Measurements from ENCODE around the gene NGF.

The NGF gene

GRCh38 chr1:115242543-115242942 lies 95.5 kb downstream of the NGF start:
- TF ChIP-seq CTCF (IDR thresholded peaks at IDR 0.05; ENCODE audit: borderline replicate concordance, extremely low read depth, low read length, poor library complexity, severe bottlenecking) (no peak), EZH2 (IDR thresholded peaks at IDR 0.05; ENCODE audit: borderline replicate concordance, low read depth, low read length, severe bottlenecking) (no peak)
- H3K36me3 ChIP-seq (ENCODE audit: insufficient read depth, low read length), result no peaks in the 10 kb centered on the region
- H3K4me3 ChIP-seq (ENCODE audit: low read depth in 1 of 2, low read length in 2 of 2), result no peak overlapping the region
- H4K20me1 ChIP-seq (ENCODE audit: insufficient read depth, low read length), result no peaks in the 10 kb centered on the region
- no peaks in the 10 kb centered on the region for H3K9me3 ChIP-seq (ENCODE audit: insufficient read depth, low read length, severe bottlenecking)
- H3K4me2 ChIP-seq (ENCODE audit: insufficient read depth, low read length), result no peak overlapping the region
- no peak for ATAC-seq (ENCODE audit: insufficient read depth, low read depth)
- no peak overlapping the region for H3K9ac ChIP-seq (ENCODE audit: low read depth, low read length)
- no peaks in the 10 kb centered on the region for H3K79me2 ChIP-seq (ENCODE audit: insufficient read depth, low read length)
- no peak for DNase-seq
- no peaks in the 10 kb centered on the region for H3K4me1 ChIP-seq (ENCODE audit: insufficient read depth, low read length)
- no peak overlapping the region for H3K27ac ChIP-seq (ENCODE audit: low read length)
- H3K27me3 ChIP-seq (ENCODE audit: insufficient read depth, low read length, poor library complexity), result no peaks in the 10 kb centered on the region
- H2AFZ ChIP-seq (ENCODE audit: low read depth, low read length), result no peak overlapping the region

GRCh38 chr1:115241309-115241708 lies 96.7 kb downstream of the NGF start:
- Histone ChIP-seq H3K9ac (ENCODE audit: low read depth, low read length) (no peak overlapping the region), H3K36me3 (ENCODE audit: insufficient read depth, low read length) (no peaks in the 10 kb centered on the region), H4K20me1 (ENCODE audit: insufficient read depth, low read length) (no peaks in the 10 kb centered on the region), H3K9me3 (ENCODE audit: insufficient read depth, low read length, severe bottlenecking) (no peaks in the 10 kb centered on the region), H3K4me1 (ENCODE audit: insufficient read depth, low read length) (no peaks in the 10 kb centered on the region), H3K27ac (ENCODE audit: low read length) (no peak overlapping the region), H3K4me3 (ENCODE audit: low read depth in 1 of 2, low read length in 2 of 2) (no peak overlapping the region), H3K79me2 (ENCODE audit: insufficient read depth, low read length) (no peaks in the 10 kb centered on the region), H3K27me3 (ENCODE audit: insufficient read depth, low read length, poor library complexity) (no peaks in the 10 kb centered on the region), H3K4me2 (ENCODE audit: insufficient read depth, low read length) (no peak overlapping the region), H2AFZ (ENCODE audit: low read depth, low read length) (no peak overlapping the region)
- TF ChIP-seq CTCF (IDR thresholded peaks at IDR 0.05; ENCODE audit: borderline replicate concordance, extremely low read depth, low read length, poor library complexity, severe bottlenecking), result no peak
- no peak for TF ChIP-seq EZH2 (IDR thresholded peaks at IDR 0.05; ENCODE audit: borderline replicate concordance, low read depth, low read length, severe bottlenecking)
- ATAC-seq (ENCODE audit: insufficient read depth, low read depth) (no peak), DNase-seq (no peak)

GRCh38 chr1:115240297-115240696 lies 97.8 kb downstream of the NGF start:
- no peak overlapping the region for H2AFZ ChIP-seq (ENCODE audit: low read depth, low read length)
- H3K27ac ChIP-seq (ENCODE audit: low read length), result no peak overlapping the region
- H3K4me2 ChIP-seq (ENCODE audit: insufficient read depth, low read length), result no peak overlapping the region
- no peaks in the 10 kb centered on the region for H3K9me3 ChIP-seq (ENCODE audit: insufficient read depth, low read length, severe bottlenecking)
- TF ChIP-seq EZH2 (IDR thresholded peaks at IDR 0.05; ENCODE audit: borderline replicate concordance, low read depth, low read length, severe bottlenecking), result no peak
- no peaks in the 10 kb centered on the region for H3K79me2 ChIP-seq (ENCODE audit: insufficient read depth, low read length)
- no peak overlapping the region for H3K4me3 ChIP-seq (ENCODE audit: low read depth in 1 of 2, low read length in 2 of 2)
- ATAC-seq (ENCODE audit: insufficient read depth, low read depth) (no peak), DNase-seq (no peak)
- no peaks in the 10 kb centered on the region for H4K20me1 ChIP-seq (ENCODE audit: insufficient read depth, low read length)
- H3K9ac ChIP-seq (ENCODE audit: low read depth, low read length), result no peak overlapping the region
- H3K4me1 ChIP-seq (ENCODE audit: insufficient read depth, low read length), result no peaks in the 10 kb centered on the region
- no peaks in the 10 kb centered on the region for H3K36me3 ChIP-seq (ENCODE audit: insufficient read depth, low read length)
- no peaks in the 10 kb centered on the region for H3K27me3 ChIP-seq (ENCODE audit: insufficient read depth, low read length, poor library complexity)

- Histone ChIP-seq H3K4me2 (ENCODE audit: insufficient read depth, low read length) (no peak overlapping the region), H3K4me1 (ENCODE audit: insufficient read depth, low read length) (no peaks in the 10 kb centered on the region), H4K20me1 (ENCODE audit: insufficient read depth, low read length) (no peaks in the 10 kb centered on the region), H3K4me3 (ENCODE audit: low read depth in 1 of 2, low read length in 2 of 2) (no peak overlapping the region), H3K27ac (ENCODE audit: low read length) (no peak overlapping the region), H3K79me2 (ENCODE audit: insufficient read depth, low read length) (no peaks in the 10 kb centered on the region), H2AFZ (ENCODE audit: low read depth, low read length) (no peak overlapping the region), H3K36me3 (ENCODE audit: insufficient read depth, low read length) (no peaks in the 10 kb centered on the region), H3K9me3 (ENCODE audit: insufficient read depth, low read length, severe bottlenecking) (no peaks in the 10 kb centered on the region), H3K27me3 (ENCODE audit: insufficient read depth, low read length, poor library complexity) (no peaks in the 10 kb centered on the region), H3K9ac (ENCODE audit: low read depth, low read length) (no peak overlapping the region)
- ATAC-seq (ENCODE audit: insufficient read depth, low read depth), result no peak
- DNase-seq, result no peak
- TF ChIP-seq CTCF (IDR thresholded peaks at IDR 0.05; ENCODE audit: borderline replicate concordance, extremely low read depth, low read length, poor library complexity, severe bottlenecking), result no peak
- no peak for TF ChIP-seq EZH2 (IDR thresholded peaks at IDR 0.05; ENCODE audit: borderline replicate concordance, low read depth, low read length, severe bottlenecking)
These were observed 98.6 kb downstream of the NGF start for GRCh38 chr1:115239426-115239825.

Measured in DND-41 (cell line).